ENCODE data around the gene GMPPA. TPM values are rescaled to one million over a fixed set of nuclear protein-coding genes. Genes with fewer than 3 reads are reported as not detected.

Gene GMPPA
- total RNA-seq, 1 experiment from 2014 or later, result 22.1 TPM

- H3K27me3 ChIP-seq, result no peaks in the 10 kb centered on the region
- H3K4me1 ChIP-seq, result no peaks in the 10 kb centered on the region; the same call in 1 of the 2 replicates
- H3K27ac ChIP-seq, result no peak overlapping the region
- no peaks in the 10 kb centered on the region for H3K36me3 ChIP-seq
- no peak overlapping the region for H3K4me3 ChIP-seq
- DNase-seq, result no peak
- H3K9me3 ChIP-seq (replicated peaks), result no peaks in the 10 kb centered on the region
Measured at GRCh38 chr2:219488149-219488843, 10.4 kb upstream of the GMPPA start.

GRCh38 chr2:219488844-219489194 lies 9.9 kb upstream of the GMPPA start:
- no peaks in the 10 kb centered on the region for H3K27me3 ChIP-seq
- H3K36me3 ChIP-seq, result no peaks in the 10 kb centered on the region
- no peaks in the 10 kb centered on the region; the same call in 1 of the 2 replicates for H3K4me1 ChIP-seq
- no peaks in the 10 kb centered on the region for H3K9me3 ChIP-seq (replicated peaks)
- DNase-seq, result no peak
- H3K4me3 ChIP-seq, result no peak overlapping the region
- H3K27ac ChIP-seq, result no peak overlapping the region

GRCh38 chr2:219489315-219489714 lies 9.4 kb upstream of the GMPPA start:
- Histone ChIP-seq H3K27ac (no peak overlapping the region), H3K27me3 (no peaks in the 10 kb centered on the region), H3K4me1 (no peaks in the 10 kb centered on the region; the same call in 1 of the 2 replicates), H3K36me3 (no peaks in the 10 kb centered on the region), H3K4me3 (no peak overlapping the region), H3K9me3 (replicated peaks) (no peaks in the 10 kb centered on the region)
- DNase-seq, result no peak

- no peaks in the 10 kb centered on the region; the same call in 1 of the 2 replicates for H3K4me1 ChIP-seq
- no peak overlapping the region for H3K4me3 ChIP-seq
- no peaks in the 10 kb centered on the region for H3K27me3 ChIP-seq
- H3K27ac ChIP-seq, result no peak overlapping the region
- H3K36me3 ChIP-seq, result no peaks in the 10 kb centered on the region
- no peak for DNase-seq
- H3K9me3 ChIP-seq (replicated peaks), result no peaks in the 10 kb centered on the region
Measured at GRCh38 chr2:219490186-219490585, 8.5 kb upstream of the GMPPA start.

- Histone ChIP-seq H3K4me1 (peaks cover 2% of the 10 kb centered on the region), H3K9me3 (replicated peaks) (no peaks in the 10 kb centered on the region), H3K27ac (no peak overlapping the region), H3K36me3 (no peaks in the 10 kb centered on the region), H3K4me3 (no peak overlapping the region), H3K27me3 (no peaks in the 10 kb centered on the region)
- no peak for DNase-seq
Measured at GRCh38 chr2:219490600-219491130, 8.0 kb upstream of the GMPPA start.

GRCh38 chr2:219491278-219491963 lies 7.3 kb upstream of the GMPPA start:
- Histone ChIP-seq H3K27me3 (no peaks in the 10 kb centered on the region), H3K36me3 (no peaks in the 10 kb centered on the region), H3K4me3 (no peak overlapping the region)

GRCh38 chr2:219492575-219492974 lies 6.1 kb upstream of the GMPPA start:
- no peaks in the 10 kb centered on the region for H3K36me3 ChIP-seq
- no peaks in the 10 kb centered on the region for H3K9me3 ChIP-seq (replicated peaks)
- no peak for DNase-seq
- H3K4me1 ChIP-seq, result peaks cover 6% of the 10 kb centered on the region
- H3K27ac ChIP-seq, result no peak overlapping the region
- H3K4me3 ChIP-seq, result no peak overlapping the region
- H3K27me3 ChIP-seq, result no peaks in the 10 kb centered on the region

More at GRCh38 chr2:219491278-219491963, 7.3 kb upstream of the GMPPA start:
- no peaks in the 10 kb centered on the region for H3K9me3 ChIP-seq (replicated peaks)
- H3K27ac ChIP-seq, result no peak overlapping the region
- DNase-seq, result no peak
- H3K4me1 ChIP-seq, result peaks cover 6% of the 10 kb centered on the region

- Histone ChIP-seq H3K4me1 (peaks cover 6% of the 10 kb centered on the region), H3K4me3 (no peak overlapping the region), H3K9me3 (replicated peaks) (no peaks in the 10 kb centered on the region), H3K27ac (no peak overlapping the region), H3K27me3 (no peaks in the 10 kb centered on the region), H3K36me3 (no peaks in the 10 kb centered on the region)
- DNase-seq, result no peak
Measured at GRCh38 chr2:219493086-219493485, 5.6 kb upstream of the GMPPA start.

- Histone ChIP-seq H3K36me3 (no peaks in the 10 kb centered on the region), H3K27ac (no peak overlapping the region), H3K4me3 (no peak overlapping the region), H3K27me3 (no peaks in the 10 kb centered on the region), H3K9me3 (replicated peaks) (no peaks in the 10 kb centered on the region), H3K4me1 (peaks cover 9% of the 10 kb centered on the region)
- no peak for DNase-seq
Measured at GRCh38 chr2:219494952-219495530, 3.6 kb upstream of the GMPPA start.

- Histone ChIP-seq H3K27me3 (no peaks in the 10 kb centered on the region), H3K36me3 (no peaks in the 10 kb centered on the region), H3K27ac (no peak overlapping the region), H3K4me1 (peaks cover 14% of the 10 kb centered on the region), H3K4me3 (no peak overlapping the region), H3K9me3 (replicated peaks) (no peaks in the 10 kb centered on the region)
- DNase-seq, result peak; percentile 81 to 90
Measured at GRCh38 chr2:219495531-219496122, 3.1 kb upstream of the GMPPA start.

GRCh38 chr2:219496247-219496824 lies 2.4 kb upstream of the GMPPA start:
- no peak for DNase-seq
- no peak overlapping the region for H3K4me3 ChIP-seq
- H3K4me1 ChIP-seq, result peaks cover 14% of the 10 kb centered on the region
- H3K9me3 ChIP-seq (replicated peaks), result no peaks in the 10 kb centered on the region
- H3K36me3 ChIP-seq, result no peaks in the 10 kb centered on the region
- H3K27ac ChIP-seq, result no peak overlapping the region
- no peaks in the 10 kb centered on the region for H3K27me3 ChIP-seq

- Histone ChIP-seq H3K36me3 (no peaks in the 10 kb centered on the region), H3K27me3 (no peaks in the 10 kb centered on the region), H3K9me3 (replicated peaks) (no peaks in the 10 kb centered on the region), H3K4me1 (peaks cover 14% of the 10 kb centered on the region), H3K27ac (no peak overlapping the region), H3K4me3 (no peak overlapping the region)
- DNase-seq, result no peak
Measured at GRCh38 chr2:219496825-219497494, 1.7 kb upstream of the GMPPA start.

GRCh38 chr2:219497495-219498279 lies 1.0 kb upstream of the GMPPA start:
- H3K4me3 ChIP-seq, result peak overlapping the region; percentile 60
- DNase-seq, result peak; percentile 34 to 41
- no peaks in the 10 kb centered on the region for H3K27me3 ChIP-seq
- no peaks in the 10 kb centered on the region for H3K36me3 ChIP-seq
- no peaks in the 10 kb centered on the region for H3K9me3 ChIP-seq (replicated peaks)
- H3K4me1 ChIP-seq, result peaks cover 14% of the 10 kb centered on the region
- peak overlapping the region; percentile 9 for H3K27ac ChIP-seq

- Histone ChIP-seq H3K27ac (peak overlapping the region; percentile 35; the same call in 1 of the 2 replicates), H3K9me3 (replicated peaks) (no peaks in the 10 kb centered on the region), H3K4me3 (peak overlapping the region; percentile 60), H3K36me3 (no peaks in the 10 kb centered on the region), H3K4me1 (peaks cover 14% of the 10 kb centered on the region), H3K27me3 (no peaks in the 10 kb centered on the region)
- DNase-seq, result no peak
Measured at GRCh38 chr2:219499058-219499307, 292 bp downstream of the GMPPA start.
